Trophoblast cell (in vitro differentiated cells and primary cell): Measurements from ENCODE around the gene UBA3.
A peak's percentile ranks its signal among the peaks of the same experiment; 100 is the strongest.

ENCODE experiments used
- DNase-seq, 2 donors: peaks; one replicate each; pipeline ENCODE4 v3.0.0-alpha.2; 2016
- H2AFZ ChIP-seq: 2 replicates; pipeline ENCODE4 v1.6.1; 2013; ENCODE audit warnings: low read length, moderate library complexity, mild to moderate bottlenecking; ENCODE audit not compliant: insufficient read depth, poor library complexity
- H2AK5ac ChIP-seq: 2 replicates; pipeline ENCODE4 v1.6.1; 2013; ENCODE audit warnings: mild to moderate bottlenecking, low read length
- H2BK120ac ChIP-seq: 2 replicates; pipeline ENCODE4 v1.6.1; 2013; ENCODE audit warnings: low read length, mild to moderate bottlenecking, moderate library complexity; ENCODE audit not compliant: insufficient read depth, poor library complexity
- H2BK12ac ChIP-seq: 2 replicates; pipeline ENCODE4 v1.6.1; 2013; ENCODE audit warnings: mild to moderate bottlenecking, low read length, moderate library complexity
- H2BK5ac ChIP-seq: 2 replicates; pipeline ENCODE4 v1.6.1; 2013; ENCODE audit warnings: low read length, low read depth, moderate library complexity, mild to moderate bottlenecking; ENCODE audit not compliant: poor library complexity
- H3K14ac ChIP-seq: 2 replicates; pipeline ENCODE4 v1.6.1; 2013; ENCODE audit warnings: mild to moderate bottlenecking, low read length
- H3K18ac ChIP-seq: 2 replicates; pipeline ENCODE4 v1.6.1; 2013; ENCODE audit warnings: mild to moderate bottlenecking, low read length
- H3K23ac ChIP-seq: 2 replicates; pipeline ENCODE4 v1.6.1; 2013; ENCODE audit warnings: low read length
- H3K27ac ChIP-seq: 2 replicates; pipeline ENCODE4 v1.5.1; 2013; ENCODE audit warnings: low read depth, mild to moderate bottlenecking, inconsistent platforms, low read length, moderate library complexity
- H3K27me3 ChIP-seq: 2 replicates; pipeline ENCODE4 v1.6.1; 2013; ENCODE audit warnings: inconsistent platforms, mild to moderate bottlenecking, low read length, moderate library complexity; ENCODE audit not compliant: insufficient read depth
- H3K36me3 ChIP-seq, 2 experiments: 1 replicate in 1 of 2; 2 replicates in 1 of 2; pipeline ENCODE4 v1.6.1; 2013; ENCODE audit warnings: low read length in 2 of 2, mild to moderate bottlenecking in 2 of 2, moderate library complexity in 1 of 2; ENCODE audit not compliant: insufficient read depth in 2 of 2, control insufficient read depth in 1 of 2
- H3K4ac ChIP-seq: 2 replicates; pipeline ENCODE4 v1.6.1; 2013; ENCODE audit warnings: low read depth, mild to moderate bottlenecking, low read length, moderate library complexity
- H3K4me1 ChIP-seq, 2 experiments: 1 replicate in 1 of 2; 2 replicates in 1 of 2; pipeline ENCODE4 v1.6.1; 2013; ENCODE audit warnings: low read length in 2 of 2, mild to moderate bottlenecking in 2 of 2, moderate library complexity in 1 of 2; ENCODE audit not compliant: insufficient read depth in 2 of 2, control insufficient read depth in 1 of 2
- H3K4me2 ChIP-seq: 2 replicates; pipeline ENCODE4 v1.6.1; 2013; ENCODE audit warnings: inconsistent platforms, mild to moderate bottlenecking, low read length, moderate library complexity
- H3K4me3 ChIP-seq: 2 replicates; pipeline ENCODE4 v1.5.1; 2013; ENCODE audit warnings: mild to moderate bottlenecking, low read depth, low read length, inconsistent platforms
- H3K79me1 ChIP-seq: one replicate; pipeline ENCODE4 v1.6.1; 2013; ENCODE audit warnings: low read length
- H3K79me2 ChIP-seq: 2 replicates; pipeline ENCODE4 v1.6.1; 2013; ENCODE audit warnings: low read length, mild to moderate bottlenecking; ENCODE audit not compliant: control insufficient read depth, insufficient read depth, poor library complexity
- H3K9ac ChIP-seq: 2 replicates; pipeline ENCODE4 v1.6.1; 2013; ENCODE audit warnings: mild to moderate bottlenecking, low read length
- H3K9me3 ChIP-seq: 2 replicates; pipeline ENCODE4 v1.6.1; 2013; ENCODE audit warnings: low read depth, mild to moderate bottlenecking, control low read depth, inconsistent platforms, low read length; ENCODE audit not compliant: insufficient read depth
- H4K12ac ChIP-seq: 2 replicates; pipeline ENCODE4 v1.6.1; 2013; ENCODE audit warnings: low read depth, mild to moderate bottlenecking, low read length, moderate library complexity
- H4K8ac ChIP-seq: 2 replicates; pipeline ENCODE4 v1.6.1; 2013; ENCODE audit warnings: low read depth, mild to moderate bottlenecking, low read length, moderate library complexity
- H4K91ac ChIP-seq: one replicate; pipeline ENCODE4 v1.6.1; 2013; ENCODE audit warnings: low read depth, mild to moderate bottlenecking, low read length, moderate library complexity
- WGBS: extraction: QIAGEN DNeasy Blood & Tissue Kit; methylation state at CpG from one replicate; pipeline ENCODE4 v1.1.7; 2013; ENCODE audit warnings: missing lambda C conversion rate; ENCODE audit not compliant: insufficient read length, insufficient coverage; ENCODE audit errors: extremely low coverage; 5-methylcytosine and 5-hydroxymethylcytosine counted together

The UBA3 gene

GRCh38 chr3:69104586-69104985 lies 24.4 kb upstream of the UBA3 start:
- Histone ChIP-seq H4K12ac (no peak overlapping the region), H3K4me2 (no peak overlapping the region), H2BK5ac (no peak overlapping the region), H3K36me3 (peaks cover 2 to 10% of the 10 kb centered on the region in 2 experiments), H2BK120ac (no peak overlapping the region), H3K27ac (no peak overlapping the region), H3K4me3 (no peak overlapping the region), H3K9ac (no peak overlapping the region), H3K14ac (no peak overlapping the region), H3K79me1 (peaks cover 4% of the 10 kb centered on the region), H3K4ac (no peak overlapping the region), H3K9me3 (no peaks in the 10 kb centered on the region), H2AFZ (no peak overlapping the region), H3K79me2 (no peaks in the 10 kb centered on the region), H3K4me1 (peaks cover 6 to 8% of the 10 kb centered on the region in 2 experiments), H4K8ac (no peak overlapping the region), H4K91ac (no peak overlapping the region), H3K27me3 (no peaks in the 10 kb centered on the region), H2BK12ac (no peak overlapping the region), H2AK5ac (no peak overlapping the region), H3K23ac (no peak overlapping the region), H3K18ac (no peak overlapping the region)
- DNase-seq, result no peak
- no CpG with 5 or more reads among the region's 8 CpGs for WGBS

- no peaks in the 10 kb centered on the region for H3K9me3 ChIP-seq
- peaks cover 4% of the 10 kb centered on the region for H3K79me1 ChIP-seq
- no peak overlapping the region for H2AK5ac ChIP-seq
- no peak overlapping the region for H4K91ac ChIP-seq
- H3K79me2 ChIP-seq, result no peaks in the 10 kb centered on the region
- no peak overlapping the region for H4K12ac ChIP-seq
- no peaks in the 10 kb centered on the region for H3K27me3 ChIP-seq
- no peak overlapping the region for H2BK120ac ChIP-seq
- H3K9ac ChIP-seq, result no peak overlapping the region
- no peak overlapping the region for H3K27ac ChIP-seq
- H2BK5ac ChIP-seq, result no peak overlapping the region
- no peak overlapping the region for H2AFZ ChIP-seq
- no peak overlapping the region for H3K4me3 ChIP-seq
- H3K14ac ChIP-seq, result no peak overlapping the region
- WGBS, result no CpG with 5 or more reads among the region's 3 CpGs
- H4K8ac ChIP-seq, result no peak overlapping the region
- peaks cover 2 to 10% of the 10 kb centered on the region in 2 experiments for H3K36me3 ChIP-seq
- peak in 1 of 2 donors; percentile 52 for DNase-seq
- H2BK12ac ChIP-seq, result no peak overlapping the region
- peaks cover 6 to 8% of the 10 kb centered on the region in 2 experiments for H3K4me1 ChIP-seq
- no peak overlapping the region for H3K4ac ChIP-seq
- no peak overlapping the region for H3K23ac ChIP-seq
- H3K4me2 ChIP-seq, result no peak overlapping the region
- H3K18ac ChIP-seq, result no peak overlapping the region
Observed at GRCh38 chr3:69103123-69103522, 23.0 kb upstream of the UBA3 start.

GRCh38 chr3:69102384-69102783 lies 22.2 kb upstream of the UBA3 start:
- Histone ChIP-seq H4K91ac (no peak overlapping the region), H2BK5ac (no peak overlapping the region), H3K4me2 (peak overlapping the region; percentile 53), H3K9ac (no peak overlapping the region), H2BK12ac (no peak overlapping the region), H3K27ac (peak overlapping the region; percentile 43), H3K36me3 (peaks cover 2 to 10% of the 10 kb centered on the region in 2 experiments), H3K9me3 (no peaks in the 10 kb centered on the region), H3K23ac (no peak overlapping the region), H2AFZ (no peak overlapping the region), H3K4ac (no peak overlapping the region), H2BK120ac (no peak overlapping the region), H3K18ac (no peak overlapping the region), H2AK5ac (no peak overlapping the region), H3K79me2 (no peaks in the 10 kb centered on the region), H3K14ac (no peak overlapping the region), H3K79me1 (peaks cover 4% of the 10 kb centered on the region), H3K4me1 (peaks cover 6 to 8% of the 10 kb centered on the region in 2 experiments), H4K12ac (no peak overlapping the region), H3K4me3 (no peak overlapping the region), H4K8ac (no peak overlapping the region), H3K27me3 (no peaks in the 10 kb centered on the region)
- no CpG with 5 or more reads among the region's 4 CpGs for WGBS
- DNase-seq, result peak; percentile 91 to 94

GRCh38 chr3:69099576-69099975 lies 19.4 kb upstream of the UBA3 start:
- Histone ChIP-seq H4K8ac (no peak overlapping the region), H3K14ac (no peak overlapping the region), H3K4ac (no peak overlapping the region), H3K27ac (no peak overlapping the region), H3K36me3 (peaks cover 2 to 9% of the 10 kb centered on the region in 2 experiments), H3K79me2 (no peaks in the 10 kb centered on the region), H4K91ac (no peak overlapping the region), H3K79me1 (peaks cover 4% of the 10 kb centered on the region), H3K9me3 (no peaks in the 10 kb centered on the region), H3K18ac (no peak overlapping the region), H3K9ac (no peak overlapping the region), H2BK5ac (no peak overlapping the region), H2AK5ac (no peak overlapping the region), H3K4me1 (peaks cover 6 to 8% of the 10 kb centered on the region in 2 experiments), H4K12ac (no peak overlapping the region), H2AFZ (no peak overlapping the region), H3K27me3 (no peaks in the 10 kb centered on the region), H2BK12ac (no peak overlapping the region), H3K4me3 (no peak overlapping the region), H3K4me2 (no peak overlapping the region), H3K23ac (no peak overlapping the region), H2BK120ac (no peak overlapping the region)
- WGBS, result no CpG with 5 or more reads among the region's 4 CpGs
- DNase-seq, result no peak
